GM18502 (cell line): ENCODE results near the gene ETS2.

Source experiments
- ATAC-seq: cut with Tn5 transposase; IDR thresholded peaks from one replicate; pipeline ENCODE4 v1.9.1; 2021; ENCODE audit warnings: mild to moderate bottlenecking; ENCODE audit not compliant: unreplicated experiment, poor library complexity

Gene ETS2

GRCh38 chr21:38805328-38806152 lies at the start of gene ETS2:
ETS2 (plus strand) TSS chr21:38805929; CDS start chr21:38810035, 4,106 bp downstream.
- peak; percentile 68 for ATAC-seq

- ATAC-seq = no peak
These were observed 49.0 kb upstream of the ETS2 start for GRCh38 chr21:38756746-38757145.

GRCh38 chr21:38758501-38759214 lies 47.1 kb upstream of the ETS2 start:
- ATAC-seq = no peak

GRCh38 chr21:38759413-38759812 lies 46.3 kb upstream of the ETS2 start:
- ATAC-seq = no peak

GRCh38 chr21:38760017-38760761 lies 45.5 kb upstream of the ETS2 start:
- ATAC-seq = no peak

GRCh38 chr21:38760762-38761155 lies 45.0 kb upstream of the ETS2 start:
- ATAC-seq = no peak

- no peak for ATAC-seq
These were observed 44.2 kb upstream of the ETS2 start for GRCh38 chr21:38761531-38761930.

GRCh38 chr21:38765056-38765455 lies 40.7 kb upstream of the ETS2 start:
- ATAC-seq = no peak

- ATAC-seq = peak; percentile 96
These were observed 38.6 kb upstream of the ETS2 start for GRCh38 chr21:38766987-38767722.

- no peak for ATAC-seq
These were observed 37.2 kb upstream of the ETS2 start for GRCh38 chr21:38768471-38769063.

- ATAC-seq = no peak
These were observed 36.4 kb upstream of the ETS2 start for GRCh38 chr21:38769191-38769780.

GRCh38 chr21:38770660-38771059 lies 35.1 kb upstream of the ETS2 start:
- no peak for ATAC-seq

GRCh38 chr21:38771536-38771935 lies 34.2 kb upstream of the ETS2 start:
- no peak for ATAC-seq

- ATAC-seq = no peak
These were observed 33.1 kb upstream of the ETS2 start for GRCh38 chr21:38772646-38773045.

- ATAC-seq = no peak
These were observed 32.3 kb upstream of the ETS2 start for GRCh38 chr21:38773099-38774061.

- no peak for ATAC-seq
These were observed 31.6 kb upstream of the ETS2 start for GRCh38 chr21:38774152-38774551.

GRCh38 chr21:38774586-38775285 lies 31.0 kb upstream of the ETS2 start:
- no peak for ATAC-seq

- ATAC-seq = no peak
These were observed 30.0 kb upstream of the ETS2 start for GRCh38 chr21:38775733-38776132.
